Stimulated activated naive CD8-positive, alpha-beta T cell treated with anti-CD3 and anti-CD28 coated beads, Interleukin-15, Interleukin-2, amounts not matched to agents 100 ng/mL and 50 ng/mL, for 24 hours (primary cell): ENCODE measurements around the gene CT45A10.
"Not testable (repeated sequence)": the region's sequence is repeated elsewhere in the genome, so short reads cannot be mapped to it uniquely, and the experiment has no call there.

ENCODE experiments used
- H3K27ac Mint-ChIP-seq: one replicate; pipeline ENCODE4 v1.8.0; 2021; ENCODE audit warnings: mild to moderate bottlenecking, mixed read lengths
- H3K27me3 Mint-ChIP-seq: one replicate; pipeline ENCODE4 v1.8.0; 2021; ENCODE audit warnings: mixed read lengths
- H3K36me3 Mint-ChIP-seq: one replicate; pipeline ENCODE4 v1.8.0; 2021; ENCODE audit warnings: low read depth, mixed read lengths
- H3K4me1 Mint-ChIP-seq: one replicate; pipeline ENCODE4 v1.8.0; 2021; ENCODE audit warnings: low read depth, mixed read lengths
- H3K4me3 Mint-ChIP-seq: one replicate; pipeline ENCODE4 v1.8.0; 2021; ENCODE audit warnings: mild to moderate bottlenecking, mixed read lengths
- H3K9me3 Mint-ChIP-seq: one replicate; pipeline ENCODE4 v1.8.0; 2021; ENCODE audit warnings: mixed read lengths

CT45A10 gene, protein sequence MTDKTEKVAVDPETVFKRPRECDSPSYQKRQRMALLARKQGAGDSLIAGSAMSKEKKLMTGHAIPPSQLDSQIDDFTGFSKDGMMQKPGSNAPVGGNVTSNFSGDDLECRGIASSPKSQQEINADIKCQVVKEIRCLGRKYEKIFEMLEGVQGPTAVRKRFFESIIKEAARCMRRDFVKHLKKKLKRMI

DNA sequence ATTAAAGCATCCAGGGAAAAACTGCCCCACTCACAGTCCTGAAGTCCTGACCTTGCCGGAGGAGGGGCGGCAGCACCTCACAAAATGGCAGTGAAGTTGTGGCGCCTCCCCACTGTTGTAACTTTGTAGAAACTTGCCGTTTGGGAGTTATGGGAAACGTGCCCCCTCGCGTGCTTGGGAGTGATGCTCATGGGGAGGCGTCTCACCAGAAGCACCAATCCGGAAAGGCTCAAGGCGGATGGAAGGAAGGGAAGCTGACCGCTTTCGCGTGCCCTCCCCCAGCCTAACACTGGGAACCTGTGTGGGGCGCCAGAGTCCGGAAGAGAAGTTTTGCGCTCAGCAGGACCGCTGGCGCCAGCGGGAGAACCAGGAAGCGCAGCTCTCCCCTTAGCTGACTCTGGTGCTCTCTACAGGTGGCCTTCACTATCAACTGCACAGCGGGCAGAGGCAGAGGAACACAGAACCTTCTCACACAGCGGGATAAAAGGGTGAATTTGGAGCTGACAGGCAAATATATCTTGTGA is at the start of gene CT45A10, which contains the start of gene SAGE1:
CT45A10 (minus strand) TSS at position 151 of the 524 bp plus-strand sequence. CDS start 8,100 bp downstream, outside the sequence.
SAGE1 (plus strand) TSS at position 423 of the 524 bp plus-strand sequence. CDS start 2,527 bp downstream, outside the sequence.
- Mint-ChIP-seq H3K9me3 (no peaks in the 10 kb centered on the region), H3K27ac (no peak within 1 kb of the TSS), H3K27me3 (no peaks in the 10 kb centered on the region)

DNA sequence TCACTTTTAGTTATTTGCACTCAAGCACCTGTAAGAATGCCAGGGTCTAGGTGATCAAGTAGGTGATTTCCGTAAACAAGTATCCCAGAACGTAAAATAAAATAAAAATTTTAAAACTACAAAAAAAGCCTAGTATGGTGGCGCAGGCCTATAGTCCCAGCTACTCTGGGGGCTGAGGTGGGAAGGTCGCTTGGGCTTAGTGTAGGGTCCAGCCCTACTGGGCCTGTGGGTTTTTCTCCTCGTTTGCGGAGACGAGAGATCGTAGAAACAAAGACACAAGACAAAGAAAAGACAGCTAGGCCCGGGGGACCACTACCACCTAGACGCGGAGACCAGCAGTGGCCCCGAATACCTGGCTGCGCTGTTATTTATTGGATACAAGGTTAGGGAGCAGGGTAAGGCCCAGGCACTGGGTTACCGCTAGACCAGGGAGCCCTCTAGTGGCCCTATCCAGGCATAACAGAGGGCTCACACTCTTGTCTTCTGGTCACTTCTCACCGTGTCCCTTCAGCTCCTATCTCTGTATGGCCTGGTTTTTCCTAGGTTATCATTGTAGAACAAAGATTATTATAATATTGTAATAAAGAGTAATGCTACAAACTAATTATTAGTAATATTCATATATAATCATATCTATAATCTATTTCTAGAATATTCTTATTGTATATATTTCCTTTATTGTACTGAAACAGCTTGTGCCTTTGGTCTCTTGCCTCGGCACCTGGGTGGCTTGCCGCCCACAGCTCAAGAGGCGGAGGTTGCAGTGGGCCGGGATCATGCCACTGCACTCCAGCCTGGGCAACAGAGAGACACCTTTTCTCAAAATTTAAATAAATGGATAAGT is 38.6 kb upstream of the CT45A10 start:
- H3K27ac Mint-ChIP-seq, result no peak overlapping the region
- no peaks in the 10 kb centered on the region for H3K9me3 Mint-ChIP-seq
- no peaks in the 10 kb centered on the region for H3K4me1 Mint-ChIP-seq
- H3K27me3 Mint-ChIP-seq, result no peaks in the 10 kb centered on the region
- no peaks in the 10 kb centered on the region for H3K36me3 Mint-ChIP-seq
- no peak overlapping the region for H3K4me3 Mint-ChIP-seq

More for the DNA sequence above, at the start of gene CT45A10, which contains the start of gene SAGE1:
- Mint-ChIP-seq H3K4me3 (no peak within 1 kb of the TSS), H3K4me1 (no peaks in the 10 kb centered on the region), H3K36me3 (no peaks in the 10 kb centered on the region)

DNA sequence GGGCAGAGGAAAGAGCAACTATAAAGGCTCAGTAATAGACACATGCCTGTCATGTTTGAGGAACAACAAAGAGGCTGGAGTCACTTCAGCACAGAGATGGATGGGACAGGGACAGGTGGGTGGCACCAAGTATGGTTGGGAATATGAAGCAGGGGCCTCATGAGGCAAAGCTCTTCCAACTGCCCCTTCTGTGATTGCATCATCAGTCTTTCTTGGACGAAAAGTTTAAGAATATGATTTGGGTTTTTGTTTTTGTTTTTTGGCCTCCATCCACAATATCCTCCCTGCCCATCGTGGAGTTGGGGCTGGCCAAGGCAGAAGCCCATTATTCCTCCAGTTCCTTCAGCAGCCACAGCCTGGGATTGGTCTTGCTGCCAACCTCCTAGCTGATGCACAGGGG is 34.7 kb upstream of the CT45A10 start:
- no peaks in the 10 kb centered on the region for H3K9me3 Mint-ChIP-seq
- no peak overlapping the region for H3K27ac Mint-ChIP-seq
- no peak overlapping the region for H3K4me3 Mint-ChIP-seq
- H3K4me1 Mint-ChIP-seq, result no peaks in the 10 kb centered on the region
- H3K36me3 Mint-ChIP-seq, result no peaks in the 10 kb centered on the region
- H3K27me3 Mint-ChIP-seq, result no peaks in the 10 kb centered on the region

DNA sequence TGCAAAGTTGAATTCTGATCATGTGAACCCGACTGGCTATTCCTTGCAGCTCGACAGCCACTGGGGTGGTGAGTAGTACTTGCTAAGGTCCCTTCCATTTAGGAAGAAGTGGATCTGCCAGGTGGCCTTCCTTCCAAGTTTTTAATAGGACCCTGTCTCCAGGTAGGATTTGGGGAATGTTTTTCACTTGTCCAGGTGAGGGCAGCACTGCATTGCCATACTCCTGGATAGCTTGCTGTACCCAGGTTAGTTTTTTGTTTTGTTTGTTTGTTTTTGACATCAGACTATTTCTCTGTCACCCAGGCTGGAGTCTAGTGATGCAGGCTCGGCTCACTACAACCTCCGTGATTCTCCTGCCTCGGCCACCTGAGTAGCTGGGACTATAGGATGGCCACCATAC is 30.1 kb upstream of the CT45A10 start:
- Mint-ChIP-seq H3K27me3 (no peaks in the 10 kb centered on the region), H3K4me1 (no peaks in the 10 kb centered on the region), H3K27ac (no peak overlapping the region), H3K9me3 (no peaks in the 10 kb centered on the region), H3K36me3 (no peaks in the 10 kb centered on the region), H3K4me3 (no peak overlapping the region)

DNA sequence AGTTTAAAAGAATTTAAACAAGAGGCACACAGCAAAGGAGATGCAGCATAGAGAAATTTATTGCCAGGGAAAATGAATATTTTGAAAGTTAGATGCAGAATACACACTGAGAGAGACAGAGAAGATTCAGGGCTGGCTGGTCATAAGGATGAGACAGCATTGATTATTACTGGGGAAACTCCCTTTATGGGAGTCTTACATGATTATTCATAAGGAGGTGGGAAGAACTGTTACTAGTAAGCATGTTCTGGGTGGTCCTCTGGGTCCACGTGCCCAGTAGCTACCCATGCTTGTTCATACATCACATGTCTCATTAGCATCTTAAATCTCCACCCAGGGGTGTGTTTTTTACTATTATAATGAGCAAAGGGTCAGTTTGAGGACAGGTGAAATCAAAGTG is 27.3 kb upstream of the CT45A10 start:
- not testable (repeated sequence) for H3K27me3 Mint-ChIP-seq, H3K4me3 Mint-ChIP-seq, H3K9me3 Mint-ChIP-seq, H3K27ac Mint-ChIP-seq, H3K36me3 Mint-ChIP-seq, H3K4me1 Mint-ChIP-seq

DNA sequence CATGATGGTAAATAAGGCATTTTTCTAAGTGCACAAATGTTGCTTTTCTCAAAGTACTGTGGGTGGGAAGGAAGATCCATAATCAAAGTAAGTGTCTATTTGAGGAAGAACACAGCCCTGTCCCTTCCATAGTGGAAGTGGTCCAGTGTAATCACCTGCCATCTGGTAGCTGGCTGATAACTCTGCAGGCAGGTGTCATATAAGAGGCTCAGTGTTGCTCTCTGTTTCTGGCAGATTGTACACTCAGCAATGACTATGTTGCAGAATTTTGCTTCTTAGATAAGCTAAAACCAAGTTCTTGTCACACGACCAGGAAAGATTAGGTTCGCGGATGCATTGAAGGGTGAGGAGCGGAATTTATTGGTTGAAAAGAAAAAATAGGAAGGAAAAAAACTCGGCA is 21.2 kb upstream of the CT45A10 start:
- Mint-ChIP-seq H3K9me3 (no peaks in the 10 kb centered on the region), H3K27me3 (no peaks in the 10 kb centered on the region), H3K27ac (no peak overlapping the region), H3K4me3 (no peak overlapping the region), H3K36me3 (no peaks in the 10 kb centered on the region), H3K4me1 (no peaks in the 10 kb centered on the region)

DNA sequence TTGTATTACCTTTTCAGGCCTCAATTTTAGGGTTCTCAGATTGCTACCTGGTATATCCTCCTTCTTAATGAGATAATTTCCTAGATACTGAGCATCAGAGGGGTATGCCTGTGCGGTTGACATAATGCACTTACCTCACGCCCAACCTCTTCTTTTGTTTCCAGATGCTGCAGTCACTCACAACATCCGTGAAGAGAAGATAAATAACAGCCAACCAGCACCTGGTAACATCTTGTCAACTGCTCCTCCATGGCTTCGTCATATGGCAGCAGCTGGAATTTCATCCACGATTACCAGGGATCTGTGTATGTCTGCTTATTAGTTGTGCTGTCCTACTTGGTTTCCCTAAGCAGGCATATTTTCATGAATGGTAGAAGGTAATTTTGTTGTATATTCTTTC is 17.0 kb upstream of the CT45A10 start:
- Mint-ChIP-seq H3K4me3 (no peak overlapping the region), H3K27me3 (no peaks in the 10 kb centered on the region), H3K4me1 (no peaks in the 10 kb centered on the region), H3K36me3 (no peaks in the 10 kb centered on the region), H3K9me3 (no peaks in the 10 kb centered on the region), H3K27ac (no peak overlapping the region)

DNA sequence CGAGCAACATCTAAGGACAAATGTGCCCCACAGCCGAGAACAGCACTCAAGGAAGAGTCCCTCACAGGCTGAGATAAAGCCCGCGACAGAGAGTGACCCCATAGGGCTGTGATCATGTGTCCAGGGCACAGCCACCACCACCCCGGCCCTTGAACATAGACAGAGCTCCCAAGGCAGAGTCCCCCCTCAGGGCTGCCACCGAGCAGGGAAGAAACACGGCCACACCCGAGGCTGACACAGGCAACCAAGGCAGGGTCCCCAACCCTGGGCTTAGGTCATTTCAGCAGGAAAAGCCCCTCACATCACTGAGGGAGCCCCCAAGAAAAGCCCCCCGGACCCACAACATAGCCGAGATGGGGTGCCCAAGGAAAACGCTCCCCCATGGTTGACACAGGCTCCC is 463 bp downstream of the CT45A10 start:
- Mint-ChIP-seq H3K4me3 (no peak overlapping the region), H3K9me3 (no peaks in the 10 kb centered on the region), H3K27me3 (no peaks in the 10 kb centered on the region), H3K27ac (no peak overlapping the region), H3K4me1 (no peaks in the 10 kb centered on the region), H3K36me3 (no peaks in the 10 kb centered on the region)

DNA sequence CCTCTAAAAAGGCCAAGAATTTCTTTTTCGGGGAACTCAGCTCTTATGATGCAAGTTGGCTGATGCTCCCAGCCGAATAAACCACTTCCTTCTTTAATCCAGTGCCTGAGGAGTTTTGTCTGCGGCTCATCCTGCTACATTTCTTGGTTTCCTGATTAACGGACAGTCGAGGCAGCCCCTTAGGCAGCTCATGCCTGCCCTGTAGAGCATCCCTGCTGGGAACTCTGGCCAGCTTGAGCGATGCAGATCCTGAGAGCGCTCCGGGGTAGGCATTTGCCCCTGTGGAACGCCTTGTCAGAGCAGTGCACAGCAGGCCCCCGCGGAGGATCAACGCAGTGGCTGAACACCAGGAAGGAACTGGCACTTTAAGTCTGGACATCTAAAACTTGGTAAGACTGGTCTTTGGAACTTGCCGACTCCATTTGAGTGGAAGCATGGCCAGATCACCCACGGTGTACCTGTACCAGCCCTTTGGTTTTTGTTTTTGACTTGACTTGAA is 3.1 kb downstream of the CT45A10 start:
- Mint-ChIP-seq H3K27ac (no peak overlapping the region), H3K4me3 (no peak overlapping the region), H3K9me3 (no peaks in the 10 kb centered on the region), H3K4me1 (no peaks in the 10 kb centered on the region), H3K36me3 (no peaks in the 10 kb centered on the region), H3K27me3 (no peaks in the 10 kb centered on the region)

DNA sequence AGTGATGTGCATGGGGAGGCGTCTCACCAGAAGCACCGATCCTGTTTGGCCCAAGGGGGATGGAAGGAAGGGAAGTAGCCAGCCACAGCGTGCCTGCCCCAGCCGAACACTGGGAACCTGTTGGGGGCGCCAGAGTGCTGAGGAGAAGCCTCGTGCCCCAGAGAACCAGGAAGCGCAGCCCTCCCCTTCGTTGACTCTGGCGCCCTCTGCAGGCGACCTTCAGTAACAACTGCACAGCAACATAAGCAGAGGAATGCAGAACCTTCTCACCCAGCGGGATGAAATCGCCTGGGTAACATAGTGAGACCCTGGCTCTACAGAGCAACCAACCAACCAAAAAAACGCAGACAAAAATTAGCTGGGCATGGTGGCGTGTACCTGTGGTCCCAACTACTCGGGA is 4.3 kb downstream of the CT45A10 start:
- H3K27me3 Mint-ChIP-seq, H3K9me3 Mint-ChIP-seq, H3K36me3 Mint-ChIP-seq, H3K4me1 Mint-ChIP-seq, H3K27ac Mint-ChIP-seq, H3K4me3 Mint-ChIP-seq: not testable (repeated sequence)

DNA sequence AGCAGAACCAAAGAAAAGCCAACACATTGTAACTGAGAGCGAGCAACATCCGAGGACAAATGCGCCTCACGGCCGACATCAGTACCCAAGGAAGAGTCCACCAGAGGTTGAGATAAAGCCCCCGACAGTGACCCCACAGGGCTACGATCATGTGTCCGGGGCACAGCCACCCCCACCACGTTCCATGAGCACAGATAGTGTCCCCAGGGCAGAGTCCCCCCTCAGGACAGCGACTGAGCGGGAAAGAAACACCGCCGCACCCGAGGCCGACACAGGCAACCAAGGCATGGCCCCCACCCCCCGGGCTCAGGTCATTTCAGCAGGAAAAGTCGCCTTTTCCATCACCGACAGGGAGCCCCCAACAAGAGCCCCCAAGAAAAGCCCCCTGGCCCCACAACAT is 5.0 kb downstream of the CT45A10 start:
- H3K4me1 Mint-ChIP-seq, H3K36me3 Mint-ChIP-seq: not testable (repeated sequence)

DNA sequence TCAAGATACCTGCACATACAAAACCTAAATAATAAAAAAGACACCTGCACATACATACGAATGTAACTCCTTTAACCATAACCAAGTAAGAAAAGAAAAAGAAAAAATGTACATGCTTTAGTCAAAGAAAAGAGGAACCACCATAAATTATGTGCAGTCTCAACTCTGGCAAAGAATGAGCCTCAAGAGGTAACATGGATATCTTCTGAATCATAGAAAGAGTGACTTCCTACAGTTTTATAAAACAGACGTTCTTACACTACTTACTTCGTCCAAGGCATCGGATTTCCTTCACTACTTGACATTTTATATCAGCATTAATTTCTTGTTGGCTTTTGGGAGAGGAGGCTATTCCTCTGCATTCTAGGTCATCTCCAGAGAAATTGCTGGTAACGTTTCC is 10.5 kb downstream of the CT45A10 start:
- not testable (repeated sequence) for H3K36me3 Mint-ChIP-seq, H3K4me3 Mint-ChIP-seq, H3K4me1 Mint-ChIP-seq, H3K9me3 Mint-ChIP-seq, H3K27ac Mint-ChIP-seq, H3K27me3 Mint-ChIP-seq

More for the DNA sequence above, 5.0 kb downstream of the CT45A10 start:
- not testable (repeated sequence) for H3K4me3 Mint-ChIP-seq, H3K9me3 Mint-ChIP-seq, H3K27me3 Mint-ChIP-seq, H3K27ac Mint-ChIP-seq

DNA sequence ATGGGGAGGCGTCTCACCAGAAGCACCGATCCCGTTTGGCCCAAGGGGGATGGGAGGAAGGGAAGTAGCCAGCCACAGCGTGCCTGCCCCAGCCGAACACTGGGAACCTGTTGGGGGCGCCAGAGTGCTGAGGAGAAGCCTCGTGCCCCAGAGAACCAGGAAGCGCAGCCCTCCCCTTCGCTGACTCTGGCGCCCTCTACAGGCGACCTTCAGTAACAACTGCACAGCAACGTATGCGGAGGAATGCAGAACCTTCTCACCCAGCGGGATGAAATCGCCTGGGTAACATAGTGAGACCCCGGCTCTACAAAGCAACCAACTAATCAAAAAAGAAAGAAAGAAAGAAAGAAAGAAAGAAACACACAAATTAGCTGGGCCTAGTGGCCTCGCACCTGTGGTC is 21.5 kb downstream of the CT45A10 start, which contains the start of gene CT45A9:
CT45A9 (minus strand) TSS at position 101 of the 400 bp plus-strand sequence. CDS start 3,751 bp downstream, outside the sequence.
- H3K4me1 Mint-ChIP-seq, H3K4me3 Mint-ChIP-seq, H3K9me3 Mint-ChIP-seq, H3K27me3 Mint-ChIP-seq, H3K36me3 Mint-ChIP-seq, H3K27ac Mint-ChIP-seq: not testable (repeated sequence)

DNA sequence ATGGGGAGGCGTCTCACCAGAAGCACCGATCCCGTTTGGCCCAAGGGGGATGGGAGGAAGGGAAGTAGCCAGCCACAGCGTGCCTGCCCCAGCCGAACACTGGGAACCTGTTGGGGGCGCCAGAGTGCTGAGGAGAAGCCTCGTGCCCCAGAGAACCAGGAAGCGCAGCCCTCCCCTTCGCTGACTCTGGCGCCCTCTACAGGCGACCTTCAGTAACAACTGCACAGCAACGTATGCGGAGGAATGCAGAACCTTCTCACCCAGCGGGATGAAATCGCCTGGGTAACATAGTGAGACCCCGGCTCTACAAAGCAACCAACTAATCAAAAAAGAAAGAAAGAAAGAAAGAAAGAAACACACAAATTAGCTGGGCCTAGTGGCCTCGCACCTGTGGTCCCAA is 38.8 kb downstream of the CT45A10 start, which contains the start of gene CT45A8:
CT45A8 (minus strand) TSS at position 101 of the 400 bp plus-strand sequence. CDS start 3,755 bp downstream, outside the sequence.
- not testable (repeated sequence) for H3K9me3 Mint-ChIP-seq, H3K4me3 Mint-ChIP-seq, H3K36me3 Mint-ChIP-seq, H3K4me1 Mint-ChIP-seq, H3K27me3 Mint-ChIP-seq, H3K27ac Mint-ChIP-seq

DNA sequence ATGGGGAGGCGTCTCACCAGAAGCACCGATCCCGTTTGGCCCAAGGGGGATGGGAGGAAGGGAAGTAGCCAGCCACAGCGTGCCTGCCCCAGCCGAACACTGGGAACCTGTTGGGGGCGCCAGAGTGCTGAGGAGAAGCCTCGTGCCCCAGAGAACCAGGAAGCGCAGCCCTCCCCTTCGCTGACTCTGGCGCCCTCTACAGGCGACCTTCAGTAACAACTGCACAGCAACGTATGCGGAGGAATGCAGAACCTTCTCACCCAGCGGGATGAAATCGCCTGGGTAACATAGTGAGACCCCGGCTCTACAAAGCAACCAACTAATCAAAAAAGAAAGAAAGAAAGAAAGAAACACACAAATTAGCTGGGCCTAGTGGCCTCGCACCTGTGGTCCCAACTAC is 56.1 kb downstream of the CT45A10 start, which contains the start of gene CT45A7:
CT45A7 (minus strand) TSS at position 101 of the 400 bp plus-strand sequence. CDS start 3,747 bp downstream, outside the sequence.
- not testable (repeated sequence) for H3K36me3 Mint-ChIP-seq, H3K9me3 Mint-ChIP-seq, H3K27ac Mint-ChIP-seq, H3K4me1 Mint-ChIP-seq, H3K27me3 Mint-ChIP-seq, H3K4me3 Mint-ChIP-seq
